Neuronal stem cell (in vitro differentiated cells): ENCODE data around the gene IER2.

Experiments used
- DNase-seq: peaks from one replicate; pipeline ENCODE4 v3.0.0-alpha.2; 2013; ENCODE audit warnings: low spot score
- H2AFZ ChIP-seq: one replicate; pipeline ENCODE4 v1.6.1; 2013; ENCODE audit warnings: mild to moderate bottlenecking, low read length, inconsistent platforms
- H2AK5ac ChIP-seq: 2 replicates; pipeline ENCODE4 v1.6.1; 2013; ENCODE audit warnings: low read depth, mild to moderate bottlenecking, inconsistent platforms, low read length, moderate library complexity, mixed read lengths
- H2BK120ac ChIP-seq: 2 replicates; pipeline ENCODE4 v1.6.1; 2013; ENCODE audit warnings: low read depth, mild to moderate bottlenecking, inconsistent platforms, low read length, moderate library complexity, mixed read lengths
- H2BK12ac ChIP-seq: one replicate; pipeline ENCODE4 v1.6.1; 2013; ENCODE audit warnings: low read length, inconsistent platforms
- H2BK15ac ChIP-seq: 2 replicates; pipeline ENCODE4 v1.6.1; 2013; ENCODE audit warnings: mild to moderate bottlenecking, low read length, inconsistent platforms, mixed read lengths
- H2BK5ac ChIP-seq: one replicate; pipeline ENCODE4 v1.6.1; 2013; ENCODE audit warnings: inconsistent platforms, mild to moderate bottlenecking, low read length, moderate library complexity
- H3K14ac ChIP-seq: one replicate; pipeline ENCODE4 v1.6.1; 2013; ENCODE audit warnings: low read length, inconsistent platforms
- H3K18ac ChIP-seq: 2 replicates; pipeline ENCODE4 v1.6.1; 2013; ENCODE audit warnings: low read length, inconsistent platforms
- H3K23ac ChIP-seq: 2 replicates; pipeline ENCODE4 v1.6.1; 2013; ENCODE audit warnings: low read depth, mild to moderate bottlenecking, mixed read lengths, low read length, inconsistent platforms; ENCODE audit not compliant: poor library complexity
- H3K27ac ChIP-seq: replicated peaks from 3 replicates; pipeline ENCODE4 v1.5.1; 2013; ENCODE audit warnings: low read length, inconsistent platforms
- H3K27me3 ChIP-seq, 3 experiments: 2 replicates each; pipeline ENCODE4 v1.6.1; 2013; ENCODE audit warnings: low read length in 3 of 3, mild to moderate bottlenecking in 2 of 3, inconsistent platforms in 1 of 3, low read depth in 1 of 3, mixed read lengths in 1 of 3, moderate library complexity in 1 of 3; ENCODE audit not compliant: control insufficient read depth in 3 of 3, insufficient read depth in 3 of 3
- H3K36me3 ChIP-seq, 2 donors: replicated peaks in 1 of 2; 2 replicates each; pipeline ENCODE4 v1.6.1; 2013; ENCODE audit warnings: low read length in 2 of 2; ENCODE audit not compliant: control insufficient read depth in 2 of 2, insufficient read depth in 2 of 2
- H3K4ac ChIP-seq: 2 replicates; pipeline ENCODE4 v1.6.1; 2013; ENCODE audit warnings: inconsistent platforms, mild to moderate bottlenecking, low read length, moderate library complexity
- H3K4me1 ChIP-seq, 2 donors: 1 replicate in 1 of 2; 2 replicates in 1 of 2; pipeline ENCODE4 v1.6.1; 2013; ENCODE audit warnings: low read length in 2 of 2, low read depth in 1 of 2; ENCODE audit not compliant: control insufficient read depth in 2 of 2, insufficient read depth in 1 of 2
- H3K4me2 ChIP-seq: one replicate; pipeline ENCODE4 v1.6.1; 2013; ENCODE audit warnings: mild to moderate bottlenecking, low read length, inconsistent platforms; ENCODE audit not compliant: insufficient read depth, poor library complexity, severe bottlenecking
- H3K4me3 ChIP-seq, 2 donors: 2 replicates each; pipeline ENCODE4 v1.5.1; 2013; ENCODE audit warnings: low read length in 2 of 2, mild to moderate bottlenecking in 2 of 2, inconsistent platforms in 1 of 2, moderate library complexity in 1 of 2
- H3K79me1 ChIP-seq: one replicate; pipeline ENCODE4 v1.6.1; 2013; ENCODE audit warnings: low read depth, mild to moderate bottlenecking, inconsistent platforms, low read length, moderate library complexity
- H3K9ac ChIP-seq: one replicate; pipeline ENCODE4 v1.6.1; 2013; ENCODE audit warnings: mild to moderate bottlenecking, low read depth, low read length, inconsistent platforms; ENCODE audit not compliant: poor library complexity
- H3K9me3 ChIP-seq, 2 donors: replicated peaks in 1 of 2; 2 replicates each; pipeline versions ENCODE3 to v1.6.1; 2013; ENCODE audit warnings: low read length in 2 of 2, mild to moderate bottlenecking in 2 of 2, inconsistent platforms in 1 of 2, low read depth in 1 of 2, mixed read lengths in 1 of 2, moderate library complexity in 1 of 2; ENCODE audit not compliant: control insufficient read depth in 2 of 2, insufficient read depth in 1 of 2
- H4K8ac ChIP-seq: one replicate; pipeline ENCODE4 v1.6.1; 2013; ENCODE audit warnings: low read depth, mild to moderate bottlenecking, inconsistent platforms, low read length, moderate library complexity
- H4K91ac ChIP-seq: one replicate; pipeline ENCODE4 v1.6.1; 2013; ENCODE audit warnings: low read length, low read depth, mild to moderate bottlenecking, inconsistent platforms; ENCODE audit not compliant: poor library complexity
- WGBS, 2 donors: extraction: QIAGEN DNeasy Blood & Tissue Kit; methylation state at CpG; one replicate each; pipeline ENCODE4 v1.1.7; 2013; ENCODE audit warnings: missing lambda C conversion rate in 2 of 2, mixed read lengths in 1 of 2; ENCODE audit not compliant: insufficient read length in 2 of 2, insufficient replicate concordance in 1 of 2; ENCODE audit errors: extremely low coverage in 2 of 2; 5-methylcytosine and 5-hydroxymethylcytosine counted together

Gene IER2

GRCh38 chr19:13160557-13160956, 10.3 kb downstream of the IER2 start:
- Histone ChIP-seq H3K9ac (no peak overlapping the region), H3K27ac (no peak overlapping the region), H4K8ac (no peak overlapping the region), H2BK15ac (peak overlapping the region; percentile 19), H2BK5ac (no peak overlapping the region), H2AK5ac (no peak overlapping the region), H3K9me3 (no peaks in the 10 kb centered on the region), H3K18ac (no peak overlapping the region), H3K14ac (no peak overlapping the region), H3K36me3 (no peaks in the 10 kb centered on the region), H3K79me1 (no peaks in the 10 kb centered on the region), H2BK120ac (no peak overlapping the region), H3K4me1 (peaks cover 24 to 27% of the 10 kb centered on the region in 2 donors), H3K4ac (no peak overlapping the region), H3K4me3 (no peak overlapping the region), H3K4me2 (no peak overlapping the region), H3K23ac (no peak overlapping the region), H2AFZ (no peak overlapping the region), H4K91ac (no peak overlapping the region), H2BK12ac (no peak overlapping the region), H3K27me3 (no peaks in the 10 kb centered on the region)
- DNase-seq, result no peak
- no CpG with 5 or more reads among the region's 1 CpG for WGBS, 2 donors

GRCh38 chr19:13162724-13163608, 12.8 kb downstream of the IER2 start:
- no peaks in the 10 kb centered on the region for H3K27me3 ChIP-seq
- H3K27ac ChIP-seq, result peak overlapping the region; percentile 100
- peak overlapping the region; percentile 13 to 43 for H3K4me3 ChIP-seq
- peak overlapping the region; percentile 100 for H2BK15ac ChIP-seq
- peak overlapping the region; percentile 96 for H3K23ac ChIP-seq
- no peaks in the 10 kb centered on the region for H3K9me3 ChIP-seq
- H2AK5ac ChIP-seq, result peak overlapping the region; percentile 100
- no peaks in the 10 kb centered on the region for H3K36me3 ChIP-seq
- peak overlapping the region; percentile 97 for H2BK12ac ChIP-seq
- peak overlapping the region; percentile 96 for H3K18ac ChIP-seq
- peak; percentile 93 for DNase-seq
- peak overlapping the region; percentile 89 for H4K91ac ChIP-seq
- no peak overlapping the region for H4K8ac ChIP-seq
- peak overlapping the region; percentile 100 for H2BK120ac ChIP-seq
- H2BK5ac ChIP-seq, result peak overlapping the region; percentile 100
- peaks cover 26 to 27% of the 10 kb centered on the region in 2 donors for H3K4me1 ChIP-seq
- WGBS, 2 donors, result no CpG with 5 or more reads among the region's 58 CpGs
- H3K14ac ChIP-seq, result no peak overlapping the region
- peak overlapping the region; percentile 84 for H2AFZ ChIP-seq
- H3K4ac ChIP-seq, result peak overlapping the region; percentile 86
- H3K9ac ChIP-seq, result peak overlapping the region; percentile 86
- no peaks in the 10 kb centered on the region for H3K79me1 ChIP-seq
- peak overlapping the region; percentile 93 for H3K4me2 ChIP-seq

- H3K9me3 ChIP-seq, result no peaks in the 10 kb centered on the region
Measured at GRCh38 chr19:13163609-13164342, 13.6 kb downstream of the IER2 start.

More at GRCh38 chr19:13163609-13164342, 13.6 kb downstream of the IER2 start:
- no peaks in the 10 kb centered on the region for H3K36me3 ChIP-seq
- H3K23ac ChIP-seq, result peak overlapping the region; percentile 96
- WGBS, 2 donors, result no CpG with 5 or more reads among the region's 20 CpGs
- no peak overlapping the region for H4K8ac ChIP-seq
- H2BK12ac ChIP-seq, result peak overlapping the region; percentile 97
- peak overlapping the region; percentile 93 for H3K4me2 ChIP-seq
- H3K9ac ChIP-seq, result peak overlapping the region; percentile 53
- peak overlapping the region; percentile 43 to 61 for H3K4me3 ChIP-seq
- peak overlapping the region; percentile 100 for H2BK5ac ChIP-seq
- H2BK120ac ChIP-seq, result peak overlapping the region; percentile 100
- peak overlapping the region; percentile 86 for H3K4ac ChIP-seq
- peak overlapping the region; percentile 96 for H3K18ac ChIP-seq
- H3K79me1 ChIP-seq, result no peaks in the 10 kb centered on the region
- DNase-seq, result peak; percentile 70
- H3K14ac ChIP-seq, result peak overlapping the region; percentile 94
- H4K91ac ChIP-seq, result peak overlapping the region; percentile 89
- H3K4me1 ChIP-seq, result peaks cover 27% of the 10 kb centered on the region in 2 donors
- peak overlapping the region; percentile 84 for H2AFZ ChIP-seq
- peak overlapping the region; percentile 100 for H3K27ac ChIP-seq
- no peaks in the 10 kb centered on the region for H3K27me3 ChIP-seq
- H2AK5ac ChIP-seq, result peak overlapping the region; percentile 100
- peak overlapping the region; percentile 100 for H2BK15ac ChIP-seq
